ENCODE results near the gene TBK1.

TBK1 gene

GRCh38 chr12:64550755-64551154 is 98.8 kb downstream of the TBK1 start:
- DNase-seq = no peak

- no peak for DNase-seq
These were observed 99.8 kb downstream of the TBK1 start for GRCh38 chr12:64551676-64552075.

Data from NCI-H1694 treated with DMSO at 0.1 percent for 48 hours (cell line).